ENCODE measurements around the gene ENO3. TPM values are rescaled to one million over a fixed set of nuclear protein-coding genes. Genes with fewer than 3 reads are reported as not detected.
A peak's percentile ranks its signal among the peaks of the same experiment; 100 is the strongest.

The ENO3 gene
- polyA plus RNA-seq, 3 donors = 0.36 to 14.2 (median 0.60) TPM

GRCh38 chr17:4942760-4943508, 8.0 kb upstream of the ENO3 start:
- TF ChIP-seq CTCF (IDR thresholded peaks at IDR 0.05) = no peak
- Mint-ChIP-seq H3K27me3 (ENCODE audit: low read depth in 3 of 3) (peaks cover 0 to 5% (median 0%) of the 10 kb centered on the region in 3 donors), H3K9me3 (no peaks in the 10 kb centered on the region), H3K4me3 (no peak overlapping the region), H3K4me1 (peaks cover 74% of the 10 kb centered on the region), H3K27ac (peak overlapping the region; percentile 63 to 99 (median 97)), H3K36me3 (peaks cover 52 to 59% of the 10 kb centered on the region in 2 donors)
- peak overlapping the region; percentile 85 to 94 for H3K27ac ChIP-seq (ENCODE audit: low read depth in 1 of 2, low read length in 2 of 2)
- peaks cover 37 to 49% of the 10 kb centered on the region in 2 donors for H3K36me3 ChIP-seq (replicated peaks in 1 of 2; ENCODE audit: control insufficient read depth in 1 of 2, insufficient read depth in 2 of 2, low read length in 2 of 2)
- peaks cover 74 to 82% of the 10 kb centered on the region in 2 donors for H3K4me1 ChIP-seq (ENCODE audit: control insufficient read depth in 1 of 2, insufficient read depth in 2 of 2, low read length in 2 of 2)
- peak overlapping the region in 1 of 3 experiments; percentile 94 for H3K4me3 ChIP-seq (replicated peaks in 1 of 3; ENCODE audit: low read depth in 2 of 3, low read length in 3 of 3)
- no peak overlapping the region for H2AFZ ChIP-seq (ENCODE audit: insufficient read depth, low read depth, low read length, poor library complexity, severe bottlenecking)
- no peak overlapping the region for H3K9ac ChIP-seq (ENCODE audit: insufficient read depth, low read length, poor library complexity, severe bottlenecking)
- H3K9me3 ChIP-seq (replicated peaks in 1 of 2; ENCODE audit: control insufficient read depth in 1 of 2, insufficient read depth in 1 of 2, low read length in 2 of 2) = no peaks in the 10 kb centered on the region
- H4K20me1 ChIP-seq (ENCODE audit: insufficient read depth, low read length) = peaks cover 77% of the 10 kb centered on the region
- intact Hi-C loops (cut with micrococcal nuclease) = no loop called here
- DNase-seq = no peak
- H3K79me2 ChIP-seq (ENCODE audit: insufficient read depth, low read length) = peaks cover 94% of the 10 kb centered on the region
- peak overlapping the region; percentile 98 for H3K4me2 ChIP-seq (replicated peaks; ENCODE audit: extremely low read depth, low read length, poor library complexity, severe bottlenecking)
- H3K27me3 ChIP-seq (ENCODE audit: control insufficient read depth in 2 of 2, insufficient read depth in 2 of 2, low read length in 2 of 2) = no peaks in the 10 kb centered on the region
- WGBS (ENCODE audit: insufficient coverage) = 97% methylated on average over 3 of the region's 13 CpGs

GRCh38 chr17:4944163-4944553, 6.8 kb upstream of the ENO3 start:
- no peak for TF ChIP-seq CTCF (IDR thresholded peaks at IDR 0.05)
- peaks cover 86% of the 10 kb centered on the region for H3K79me2 ChIP-seq (ENCODE audit: insufficient read depth, low read length)
- H3K9me3 ChIP-seq (replicated peaks in 1 of 2; ENCODE audit: control insufficient read depth in 1 of 2, insufficient read depth in 1 of 2, low read length in 2 of 2) = no peaks in the 10 kb centered on the region
- peak overlapping the region in 1 of 3 experiments; percentile 94 for H3K4me3 ChIP-seq (replicated peaks in 1 of 3; ENCODE audit: low read depth in 2 of 3, low read length in 3 of 3)
- H4K20me1 ChIP-seq (ENCODE audit: insufficient read depth, low read length) = peaks cover 72% of the 10 kb centered on the region
- intact Hi-C loops (cut with micrococcal nuclease) = no loop called here
- H3K4me2 ChIP-seq (replicated peaks; ENCODE audit: extremely low read depth, low read length, poor library complexity, severe bottlenecking) = peak overlapping the region; percentile 98
- H3K9me3 Mint-ChIP-seq = no peaks in the 10 kb centered on the region
- H3K27ac Mint-ChIP-seq = peak overlapping the region; percentile 95 to 99 (median 97)
- peak in 2 of 3 donors; percentile 56 to 65 for DNase-seq
- no peak overlapping the region for H2AFZ ChIP-seq (ENCODE audit: insufficient read depth, low read depth, low read length, poor library complexity, severe bottlenecking)
- WGBS (ENCODE audit: insufficient coverage) = 0% methylated on average over 2 of the region's 3 CpGs
- peak overlapping the region; percentile 68 to 86 for H3K4me3 Mint-ChIP-seq
- H3K36me3 Mint-ChIP-seq = peaks cover 44 to 51% of the 10 kb centered on the region in 2 donors
- H3K9ac ChIP-seq (ENCODE audit: insufficient read depth, low read length, poor library complexity, severe bottlenecking) = peak overlapping the region; percentile 61
- H3K27me3 Mint-ChIP-seq (ENCODE audit: low read depth in 3 of 3) = peaks cover 0 to 5% (median 0%) of the 10 kb centered on the region in 3 donors
- peak overlapping the region; percentile 85 to 94 for H3K27ac ChIP-seq (ENCODE audit: low read depth in 1 of 2, low read length in 2 of 2)
- peaks cover 32 to 43% of the 10 kb centered on the region in 2 donors for H3K36me3 ChIP-seq (replicated peaks in 1 of 2; ENCODE audit: control insufficient read depth in 1 of 2, insufficient read depth in 2 of 2, low read length in 2 of 2)
- peaks cover 67% of the 10 kb centered on the region for H3K4me1 Mint-ChIP-seq
- H3K27me3 ChIP-seq (ENCODE audit: control insufficient read depth in 2 of 2, insufficient read depth in 2 of 2, low read length in 2 of 2) = no peaks in the 10 kb centered on the region
- peaks cover 65 to 77% of the 10 kb centered on the region in 2 donors for H3K4me1 ChIP-seq (ENCODE audit: control insufficient read depth in 1 of 2, insufficient read depth in 2 of 2, low read length in 2 of 2)

Data from CD14-positive monocyte (primary cell).